Measurements from ENCODE around the gene DAB2. TPM values are rescaled to one million over a fixed set of nuclear protein-coding genes. Genes with fewer than 3 reads are reported as not detected.

Gene DAB2
- total RNA-seq, 2 donors from 2014 or later = 12.3 to 23.8 TPM

- Mint-ChIP-seq H3K27me3 (ENCODE audit: insufficient read depth) (no peaks in the 10 kb centered on the region), H3K4me1 (peaks cover 18% of the 10 kb centered on the region), H3K9me3 (no peaks in the 10 kb centered on the region), H3K4me3 (no peak overlapping the region), H3K27ac (no peak overlapping the region), H3K36me3 (ENCODE audit: low read depth) (peaks cover 33% of the 10 kb centered on the region)
- 86% methylated on average over 2 of the region's 2 CpGs; no CpG with 5 or more reads in 1 of the 2 experiments for WGBS, 2 experiments (ENCODE audit: insufficient coverage in 1 of 2, insufficient read length in 1 of 2)
- no peaks in the 10 kb centered on the region for H3K27me3 ChIP-seq (ENCODE audit: control insufficient read depth, insufficient read depth, low read length, poor library complexity, severe bottlenecking)
- peaks cover 64% of the 10 kb centered on the region for H3K36me3 ChIP-seq (ENCODE audit: control insufficient read depth, insufficient read depth, low read length)
- no peak overlapping the region for H3K27ac ChIP-seq (ENCODE audit: low read depth, low read length)
- no peaks in the 10 kb centered on the region for H3K9me3 ChIP-seq (ENCODE audit: control insufficient read depth, low read length)
- no peak for DNase-seq
- no peak overlapping the region for H3K9ac ChIP-seq (ENCODE audit: extremely low read depth, low read length, poor library complexity, severe bottlenecking)
- no peak overlapping the region for H3K4me3 ChIP-seq (ENCODE audit: low read length)
- no peak for TF ChIP-seq CTCF (conservative IDR thresholded peaks at IDR 0.05)
- peaks cover 2% of the 10 kb centered on the region for H3K4me1 ChIP-seq (ENCODE audit: control insufficient read depth, insufficient read depth, low read length)
Observed at GRCh38 chr5:39373791-39374190, 51.0 kb downstream of the DAB2 start.

GRCh38 chr5:39371367-39371635, 53.5 kb downstream of the DAB2 start:
- H3K4me1 ChIP-seq (ENCODE audit: control insufficient read depth, insufficient read depth, low read length) = peaks cover 2% of the 10 kb centered on the region
- Mint-ChIP-seq H3K27me3 (ENCODE audit: insufficient read depth) (no peaks in the 10 kb centered on the region), H3K4me3 (no peak overlapping the region), H3K4me1 (peaks cover 17% of the 10 kb centered on the region), H3K27ac (no peak overlapping the region), H3K36me3 (ENCODE audit: low read depth) (peaks cover 22% of the 10 kb centered on the region), H3K9me3 (no peaks in the 10 kb centered on the region)
- 87% methylated on average over 3 of the region's 3 CpGs; no CpG with 5 or more reads in 1 of the 2 experiments for WGBS, 2 experiments (ENCODE audit: insufficient coverage in 1 of 2, insufficient read length in 1 of 2)
- H3K9ac ChIP-seq (ENCODE audit: extremely low read depth, low read length, poor library complexity, severe bottlenecking) = no peak overlapping the region
- DNase-seq = no peak
- no peak overlapping the region for H3K27ac ChIP-seq (ENCODE audit: low read depth, low read length)
- H3K36me3 ChIP-seq (ENCODE audit: control insufficient read depth, insufficient read depth, low read length) = peaks cover 43% of the 10 kb centered on the region
- no peaks in the 10 kb centered on the region for H3K27me3 ChIP-seq (ENCODE audit: control insufficient read depth, insufficient read depth, low read length, poor library complexity, severe bottlenecking)
- TF ChIP-seq CTCF (conservative IDR thresholded peaks at IDR 0.05) = no peak
- no peaks in the 10 kb centered on the region for H3K9me3 ChIP-seq (ENCODE audit: control insufficient read depth, low read length)
- H3K4me3 ChIP-seq (ENCODE audit: low read length) = no peak overlapping the region

GRCh38 chr5:39370555-39371366, 54.0 kb downstream of the DAB2 start:
- no peak overlapping the region for H3K27ac ChIP-seq (ENCODE audit: low read depth, low read length)
- H3K9me3 Mint-ChIP-seq = no peaks in the 10 kb centered on the region
- peaks cover 2% of the 10 kb centered on the region for H3K4me1 ChIP-seq (ENCODE audit: control insufficient read depth, insufficient read depth, low read length)
- H3K4me3 Mint-ChIP-seq = no peak overlapping the region
- H3K36me3 Mint-ChIP-seq (ENCODE audit: low read depth) = peaks cover 22% of the 10 kb centered on the region
- H3K27ac Mint-ChIP-seq = no peak overlapping the region
- H3K27me3 ChIP-seq (ENCODE audit: control insufficient read depth, insufficient read depth, low read length, poor library complexity, severe bottlenecking) = no peaks in the 10 kb centered on the region
- no peaks in the 10 kb centered on the region for H3K27me3 Mint-ChIP-seq (ENCODE audit: insufficient read depth)
- H3K9me3 ChIP-seq (ENCODE audit: control insufficient read depth, low read length) = no peaks in the 10 kb centered on the region
- 88 to 94% methylated on average over 9 to 10 of the region's 10 CpGs for WGBS, 2 experiments (ENCODE audit: insufficient coverage in 1 of 2, insufficient read length in 1 of 2)
- no peak for TF ChIP-seq CTCF (conservative IDR thresholded peaks at IDR 0.05)
- H3K4me1 Mint-ChIP-seq = peaks cover 16% of the 10 kb centered on the region
- no peak overlapping the region for H3K4me3 ChIP-seq (ENCODE audit: low read length)
- peaks cover 37% of the 10 kb centered on the region for H3K36me3 ChIP-seq (ENCODE audit: control insufficient read depth, insufficient read depth, low read length)
- DNase-seq = no peak
- H3K9ac ChIP-seq (ENCODE audit: extremely low read depth, low read length, poor library complexity, severe bottlenecking) = no peak overlapping the region
